Ascending aorta (tissue), 2 donors: ENCODE results near the gene APOC4. TPM values are rescaled to one million over a fixed set of nuclear protein-coding genes. Genes with fewer than 3 reads are reported as not detected.

Source experiments
- DNase-seq, 2 donors: peaks; one replicate each; pipeline ENCODE4 v3.0.0-alpha.2; 2019; ENCODE audit warnings: low spot score in 2 of 2
- H3K27ac ChIP-seq, 2 donors: fragments of 200-600 bp; sonication (generic); one replicate each; pipeline ENCODE4 v1.5.1; 2016 to 2017; ENCODE audit warnings: mild to moderate bottlenecking in 1 of 2
- H3K27me3 ChIP-seq: fragments of 200-600 bp; sonication (generic); one replicate; pipeline ENCODE4 v1.5.1; 2017
- H3K36me3 ChIP-seq, 2 donors: fragments of 200-600 bp; sonication (generic); one replicate each; pipeline ENCODE4 v1.5.1; 2016
- H3K4me1 ChIP-seq, 2 donors: fragments of 200-600 bp; sonication (generic); one replicate each; pipeline ENCODE4 v1.5.1; 2016 to 2017; ENCODE audit warnings: mild to moderate bottlenecking in 1 of 2
- H3K4me3 ChIP-seq, 2 donors: fragments of 200-600 bp; sonication (generic); one replicate each; pipeline ENCODE4 v1.5.1; 2016 to 2017; ENCODE audit warnings: mild to moderate bottlenecking in 1 of 2
- H3K9me3 ChIP-seq, 2 donors: fragments of 200-600 bp; sonication (generic); one replicate each; pipeline ENCODE4 v1.5.1; 2016
- CTCF ChIP-seq, 3 experiments: fragments of 200-600 bp in 2 of 3; fragments of 450-650 bp in 1 of 3; sonication (generic) in 2 of 3; IDR thresholded peaks; one replicate each; pipeline ENCODE4 v1.5.1; 2016 to 2019; ENCODE audit warnings: antibody characterized with exemption in 3 of 3, mild to moderate bottlenecking in 1 of 3, moderate library complexity in 1 of 3
- intact Hi-C: fragments of 100-400 bp; cut with DNase I; formaldehyde crosslinking; loops from one replicate; pipeline ENCODE4 v1.15.1; 2023
- total RNA-seq: library from RNA; depleted of rRNA; stranded (reverse); fragments of >200 nt; gene quantifications from one replicate; pipeline ENCODE4 v1.1.0, GENCODE V29; 2016

Gene APOC4
- total RNA-seq, 1 donor from 2014 or later, result not detected

DNA sequence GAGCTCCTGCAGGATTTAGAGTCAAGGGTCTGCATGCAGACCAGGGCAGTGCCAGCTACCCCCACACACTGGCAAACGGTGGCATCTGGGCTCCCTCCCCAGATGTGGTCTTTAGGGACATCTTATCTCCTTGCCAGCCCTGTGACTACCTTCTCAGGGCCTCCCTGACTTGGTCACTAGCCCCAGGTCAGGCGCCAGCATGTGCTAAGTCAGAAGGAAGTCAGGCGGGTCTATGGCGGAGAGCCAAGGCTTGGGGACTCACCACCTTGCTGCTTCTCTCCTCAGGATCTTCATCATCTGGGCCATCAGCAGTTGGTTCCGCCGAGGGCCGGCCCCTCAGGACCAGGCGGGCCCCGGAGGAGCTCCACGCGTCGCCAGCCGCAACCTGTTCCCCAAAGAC is 30.8 kb downstream of the APOC4 start:
- no peak overlapping the region for H3K4me3 ChIP-seq
- DNase-seq, result no peak
- H3K27me3 ChIP-seq, result no peaks in the 10 kb centered on the region
- H3K9me3 ChIP-seq, result no peaks in the 10 kb centered on the region
- peaks cover 46 to 67% of the 10 kb centered on the region in 2 donors for H3K36me3 ChIP-seq
- intact Hi-C loops, result no loop called here
- TF ChIP-seq CTCF (IDR thresholded peaks at IDR 0.05), result no peak
- no peak overlapping the region for H3K27ac ChIP-seq
- no peaks in the 10 kb centered on the region for H3K4me1 ChIP-seq

DNA sequence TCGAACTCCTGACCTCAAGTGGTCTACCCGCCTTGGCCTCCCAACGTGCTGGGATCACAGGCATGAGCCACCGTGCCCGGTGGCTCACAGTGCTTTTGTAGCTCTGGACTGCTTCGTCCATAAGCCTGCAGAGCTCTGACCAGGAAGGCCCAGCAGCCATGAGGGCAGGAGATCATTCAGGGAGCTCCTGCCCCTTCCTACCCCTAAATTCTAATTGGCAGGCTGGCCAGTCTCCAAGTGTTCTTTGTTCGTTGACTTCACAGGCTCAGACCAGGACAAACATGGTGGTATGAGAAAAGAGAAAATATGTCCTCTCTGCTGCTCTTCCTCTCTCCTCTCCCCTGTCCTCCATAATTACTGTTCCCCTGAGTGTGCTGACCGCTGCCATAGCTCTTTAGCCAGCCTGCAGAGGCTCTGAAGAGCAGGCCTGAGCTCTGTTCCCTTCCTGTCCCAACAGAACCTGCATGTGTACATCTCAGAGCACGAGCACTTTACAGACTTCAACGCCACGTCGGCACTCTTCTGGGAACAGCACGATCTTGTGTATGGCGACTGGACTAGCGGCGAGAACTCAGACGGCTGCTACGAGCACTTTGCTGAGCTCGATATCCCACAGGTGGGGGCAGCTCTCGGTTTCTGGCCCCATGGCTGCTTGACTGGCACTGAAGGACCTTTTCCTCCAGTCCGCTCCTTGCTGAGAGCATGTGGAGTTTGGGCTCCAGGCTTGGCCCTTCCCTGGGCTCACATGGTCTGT is 32.1 kb downstream of the APOC4 start:
- Histone ChIP-seq H3K36me3 (peaks cover 60 to 67% of the 10 kb centered on the region in 2 donors), H3K27ac (no peak overlapping the region), H3K27me3 (no peaks in the 10 kb centered on the region), H3K4me3 (no peak overlapping the region), H3K9me3 (no peaks in the 10 kb centered on the region), H3K4me1 (no peaks in the 10 kb centered on the region)
- no peak for TF ChIP-seq CTCF (IDR thresholded peaks at IDR 0.05)
- DNase-seq, result no peak
- intact Hi-C loops, result no loop called here

GRCh38 chr19:44974857-44975256 is 32.8 kb downstream of the APOC4 start:
- H3K36me3 ChIP-seq, result peaks cover 67 to 72% of the 10 kb centered on the region in 2 donors
- H3K9me3 ChIP-seq, result no peaks in the 10 kb centered on the region

GRCh38 chr19:44975444-44975843 is 33.4 kb downstream of the APOC4 start:
- TF ChIP-seq CTCF (IDR thresholded peaks at IDR 0.05), result no peak
- Histone ChIP-seq H3K4me3 (no peak overlapping the region), H3K4me1 (no peaks in the 10 kb centered on the region), H3K36me3 (peaks cover 72 to 77% of the 10 kb centered on the region in 2 donors), H3K9me3 (no peaks in the 10 kb centered on the region), H3K27ac (no peak overlapping the region), H3K27me3 (no peaks in the 10 kb centered on the region)
- intact Hi-C loops, result no loop called here
- DNase-seq, result no peak

More at GRCh38 chr19:44974857-44975256, 32.8 kb downstream of the APOC4 start:
- H3K4me3 ChIP-seq, result no peak overlapping the region
- no peaks in the 10 kb centered on the region for H3K27me3 ChIP-seq
- H3K4me1 ChIP-seq, result no peaks in the 10 kb centered on the region
- no peak for DNase-seq
- H3K27ac ChIP-seq, result no peak overlapping the region
- intact Hi-C loops, result no loop called here
- TF ChIP-seq CTCF (IDR thresholded peaks at IDR 0.05), result no peak

GRCh38 chr19:44984005-44984404 is 42.0 kb downstream of the APOC4 start:
- intact Hi-C loops, result no loop called here
- Histone ChIP-seq H3K4me1 (no peaks in the 10 kb centered on the region), H3K36me3 (peaks cover 68 to 87% of the 10 kb centered on the region in 2 donors), H3K4me3 (no peak overlapping the region), H3K9me3 (no peaks in the 10 kb centered on the region), H3K27ac (no peak overlapping the region), H3K27me3 (no peaks in the 10 kb centered on the region)
- no peak for TF ChIP-seq CTCF (IDR thresholded peaks at IDR 0.05)
- no peak for DNase-seq
